IMR-90 (cell line): ENCODE measurements around the gene GNG7. TPM values are rescaled to one million over a fixed set of nuclear protein-coding genes. Genes with fewer than 3 reads are reported as not detected.

Source experiments
- ATAC-seq: fragments of 200-7000 bp; cut with Tn5 transposase; 2 replicates; pipeline ENCODE4 v1.9.1; 2020; ENCODE audit warnings: low read depth, mild to moderate bottlenecking, moderate library complexity
- BruUV-seq: library from RNA; stranded (reverse); fragments of 400-500 nt; replicated peaks from 2 replicates; lab custom pipeline; 2021; lab: Mats Ljungman, UMichigan
- CTCF ChIA-PET: fragments of 300-600 bp; formaldehyde crosslinking; extraction: SDS; loops from one replicate; lab custom pipeline; 2021; ENCODE audit warnings: antibody characterized with exemption; lab: Yijun Ruan, JAX
- POLR2A ChIA-PET: fragments of 300-600 bp; sonication (Branson Sonifier 250); formaldehyde crosslinking; loops from one replicate; lab custom pipeline; 2022; ENCODE audit warnings: antibody characterized with exemption; ENCODE audit not compliant: unreplicated experiment; lab: Charles Lee
- DNase-seq: peaks from one replicate; pipeline ENCODE4 v3.0.0; 2013
- H2AFZ ChIP-seq: replicated peaks from 2 replicates; pipeline ENCODE3; 2013; ENCODE audit warnings: low read length, mild to moderate bottlenecking; ENCODE audit not compliant: poor library complexity
- H2AK5ac ChIP-seq: 2 replicates; pipeline ENCODE4 v1.6.1; 2013; ENCODE audit warnings: low read depth, low read length, inconsistent platforms
- H2AK9ac ChIP-seq: replicated peaks from 2 replicates; pipeline ENCODE3; 2013; ENCODE audit warnings: mild to moderate bottlenecking, low read depth, low read length, moderate library complexity; ENCODE audit not compliant: poor library complexity
- H2BK120ac ChIP-seq: 2 replicates; pipeline ENCODE4 v1.6.1; 2013; ENCODE audit warnings: low read depth, low read length, inconsistent platforms
- H2BK15ac ChIP-seq: 3 replicates; pipeline ENCODE4 v1.6.1; 2013; ENCODE audit warnings: low read depth, low read length, inconsistent platforms
- H2BK20ac ChIP-seq: 2 replicates; pipeline ENCODE4 v1.6.1; 2013; ENCODE audit warnings: low read depth, mild to moderate bottlenecking, inconsistent platforms, low read length, moderate library complexity
- H2BK5ac ChIP-seq: 2 replicates; pipeline ENCODE4 v1.6.1; 2013; ENCODE audit warnings: mild to moderate bottlenecking, low read depth, low read length, inconsistent platforms; ENCODE audit not compliant: poor library complexity, severe bottlenecking
- H3K14ac ChIP-seq: replicated peaks from 2 replicates; pipeline ENCODE4 v1.6.1; 2013; ENCODE audit warnings: low read depth, low read length, inconsistent platforms
- H3K18ac ChIP-seq: 2 replicates; pipeline ENCODE4 v1.6.1; 2013; ENCODE audit warnings: low read depth, low read length, control low read depth
- H3K23ac ChIP-seq: 2 replicates; pipeline ENCODE4 v1.6.1; 2013; ENCODE audit warnings: low read depth, low read length, inconsistent platforms
- H3K27ac ChIP-seq: 2 replicates; pipeline ENCODE4 v1.5.1; 2013; ENCODE audit warnings: mild to moderate bottlenecking, control low read depth, low read length; ENCODE audit not compliant: insufficient read depth
- H3K27me3 ChIP-seq: 2 replicates; pipeline ENCODE4 v1.6.1; 2013; ENCODE audit warnings: low read length; ENCODE audit not compliant: control insufficient read depth, insufficient read depth
- H3K36me3 ChIP-seq: 2 replicates; pipeline ENCODE4 v1.6.1; 2013; ENCODE audit warnings: low read length, mixed read lengths; ENCODE audit not compliant: control insufficient read depth, insufficient read depth
- H3K4ac ChIP-seq: 2 replicates; pipeline ENCODE4 v1.6.1; 2013; ENCODE audit warnings: low read depth, low read length, inconsistent platforms
- H3K4me1 ChIP-seq: 2 replicates; pipeline ENCODE4 v1.6.1; 2013; ENCODE audit warnings: low read length, mixed read lengths; ENCODE audit not compliant: control insufficient read depth, insufficient read depth
- H3K4me2 ChIP-seq: 2 replicates; pipeline ENCODE4 v1.6.1; 2013; ENCODE audit warnings: low read depth, mild to moderate bottlenecking, control low read depth, low read length, moderate library complexity
- H3K4me3 ChIP-seq: 2 replicates; pipeline ENCODE4 v1.5.1; 2013; ENCODE audit warnings: low read depth, mild to moderate bottlenecking, control low read depth, low read length, moderate library complexity; ENCODE audit not compliant: insufficient read depth
- H3K56ac ChIP-seq: 2 replicates; pipeline ENCODE4 v1.6.1; 2013; ENCODE audit warnings: low read length, inconsistent platforms; ENCODE audit not compliant: insufficient read depth; ENCODE audit errors: extremely low read depth
- H3K79me1 ChIP-seq, 2 experiments: 2 replicates each; pipeline ENCODE4 v1.6.1; 2013; ENCODE audit warnings: low read length in 2 of 2, inconsistent platforms in 1 of 2, low read depth in 1 of 2
- H3K9ac ChIP-seq: 2 replicates; pipeline ENCODE4 v1.6.1; 2013; ENCODE audit warnings: low read depth, low read length, control low read depth
- H3K9me1 ChIP-seq: 2 replicates; pipeline ENCODE4 v1.6.1; 2013; ENCODE audit warnings: low read length, inconsistent platforms; ENCODE audit not compliant: insufficient read depth
- H3K9me3 ChIP-seq: 2 replicates; pipeline ENCODE4 v1.6.1; 2013; ENCODE audit warnings: low read length; ENCODE audit not compliant: control insufficient read depth, insufficient read depth
- H4K20me1 ChIP-seq: 2 replicates; pipeline ENCODE4 v1.6.1; 2013; ENCODE audit warnings: low read length, inconsistent platforms; ENCODE audit not compliant: insufficient read depth
- H4K5ac ChIP-seq: 2 replicates; pipeline ENCODE4 v1.6.1; 2013; ENCODE audit warnings: mild to moderate bottlenecking, low read depth, low read length, control low read depth
- H4K8ac ChIP-seq, 2 experiments: 2 replicates each; pipeline ENCODE4 v1.6.1; 2013; ENCODE audit warnings: low read depth in 2 of 2, low read length in 2 of 2, control low read depth in 1 of 2, inconsistent platforms in 1 of 2
- H4K91ac ChIP-seq: 2 replicates; pipeline ENCODE4 v1.6.1; 2013; ENCODE audit warnings: low read depth, low read length, inconsistent platforms; ENCODE audit not compliant: insufficient read depth
- FOS ChIP-seq: fragments of 150-350 bp; IDR thresholded peaks from 2 replicates; pipeline ENCODE4 v1.6.1; 2016; ENCODE audit warnings: low read depth, low read length
- RAD21 ChIP-seq: IDR thresholded peaks from 2 replicates; pipeline ENCODE4 v1.6.1; 2012; ENCODE audit warnings: low read length, improper control_type of control experiment
- SMC3 ChIP-seq: fragments of 150-350 bp; IDR thresholded peaks from 2 replicates; pipeline ENCODE4 v1.6.1; 2016; ENCODE audit warnings: low read depth, mild to moderate bottlenecking, antibody characterized with exemption, low read length, moderate library complexity
- WGBS, 2 experiments: methylation state at CpG; one replicate each; pipeline versions ENCODE4 v1.1.5 to v1.1.7; 2013; ENCODE audit warnings: missing lambda C conversion rate in 2 of 2; ENCODE audit not compliant: insufficient read length in 1 of 2; ENCODE audit errors: extremely low coverage in 2 of 2; 5-methylcytosine and 5-hydroxymethylcytosine counted together
- dilution Hi-C: fragments of 300-500 bp; cut with HindIII; formaldehyde crosslinking; loops from one replicate; pipeline ENCODE4 v1.14.3; 2018; ENCODE audit warnings: low sequenced_read_pairs; ENCODE audit not compliant: unreplicated experiment
- in situ Hi-C: fragments of 300-500 bp; cut with MboI; formaldehyde crosslinking; loops from 3 replicates; pipeline ENCODE4 v1.14.3; 2019; ENCODE audit warnings: low sequenced_read_pairs, inconsistent platforms, mixed read lengths
- intact Hi-C: fragments of 100-400 bp; cut with micrococcal nuclease; formaldehyde crosslinking; loops from 2 replicates; pipeline ENCODE4 v1.10.0; 2022
- polyA plus RNA-seq, 3 experiments: library from polyadenylated mRNA; depleted of rRNA; stranded (reverse); fragments of >200 nt; gene quantifications; 2 replicates each; pipeline ENCODE4 v1.2.3, GENCODE V29; 2012; ENCODE audit warnings: low replicate concordance in 1 of 3
- total RNA-seq: library from RNA; depleted of rRNA; stranded (reverse); fragments of >200 nt; gene quantifications from 2 replicates; pipeline ENCODE4 v1.2.3, GENCODE V29; 2012
- TF ChIP-seq, protein P1 (sequence below): conservative IDR thresholded peaks from 2 replicates; pipeline ENCODE4 v1.5.1; 2012; ENCODE audit warnings: mild to moderate bottlenecking, low read depth, low read length, improper control_type of control experiment
- TF ChIP-seq, protein P2 (sequence below): fragments of 150-350 bp; IDR thresholded peaks from 2 replicates; pipeline ENCODE4 v1.6.1; 2017; ENCODE audit warnings: mild to moderate bottlenecking, antibody characterized with exemption, low read length, low read depth

Gene GNG7
- total and polyA plus RNA-seq, 2 of the 4 experiments (the other 2 are of a cell fraction), result under 0.01 to 0.21 TPM

DNA sequence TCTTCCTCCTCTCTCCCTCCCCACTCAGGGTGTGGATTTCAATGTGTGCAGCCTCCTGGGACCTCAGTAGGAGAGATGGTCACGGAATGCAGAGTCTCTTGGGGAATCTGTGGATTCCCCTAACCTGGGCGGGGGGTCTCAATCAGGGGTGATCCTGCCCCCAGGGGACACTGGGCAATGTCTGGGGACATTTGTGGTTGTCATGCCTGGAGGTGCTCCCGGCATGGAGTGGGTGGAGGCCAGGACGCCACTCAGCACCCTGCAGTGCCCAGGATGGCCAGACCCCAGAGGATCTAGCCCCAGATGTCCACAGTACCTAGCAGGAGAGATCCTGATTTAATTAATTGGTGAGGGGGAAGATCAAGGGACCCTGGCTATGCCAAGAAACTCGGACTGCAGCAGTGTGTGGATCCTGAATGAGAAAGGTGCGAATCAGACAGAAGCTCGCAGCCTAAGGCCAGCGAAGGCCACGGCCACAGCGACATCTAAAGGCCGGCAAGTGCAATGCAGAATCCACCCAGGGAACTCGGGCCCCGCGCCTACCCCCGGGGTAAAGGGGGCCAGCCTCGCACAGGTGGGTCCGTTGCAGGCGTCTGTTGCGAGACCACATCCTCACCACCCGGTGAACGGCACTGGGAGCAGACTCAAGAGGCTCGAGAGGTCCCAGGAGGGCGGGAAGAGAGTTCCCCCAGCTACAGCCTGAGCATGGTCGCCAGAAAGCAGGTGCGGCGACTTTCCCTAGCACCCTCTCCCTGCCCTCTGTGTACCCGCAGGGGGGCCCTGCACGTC, 88.8 kb downstream of the GNG7 start:
- no peak overlapping the region for H2AK5ac ChIP-seq
- H3K4me1 ChIP-seq, result no peaks in the 10 kb centered on the region
- no peak overlapping the region for H3K4me2 ChIP-seq
- H2BK5ac ChIP-seq, result no peak overlapping the region
- no peak overlapping the region for H4K8ac ChIP-seq
- no peak overlapping the region for H2BK20ac ChIP-seq
- 0 out of 2 replicates have a peak, but pooled peaks cover 3% of the 10 kb centered on the region for H3K9me1 ChIP-seq
- ChIA-PET POLR2A (interaction anchor here (1.2 kb wide), 1 partner anchor 137 kb away, joined by 3 read pairs; no protein-coding TSS in a partner anchor), CTCF (interaction anchor here (1.1 to 1.5 kb wide), 4 partner anchors 26 to 70 kb away, joined by 3 to 4 read pairs (median 3); no protein-coding TSS in a partner anchor)
- WGBS, 2 experiments, result 28% methylated on average over 8 of the region's 28 CpGs; no CpG with 5 or more reads in 1 of the 2 experiments
- no peak overlapping the region for H3K14ac ChIP-seq
- intact Hi-C loops (loop anchor here (5.0 kb wide), 2 partner anchors 286 to 376 kb away; partner anchors contain the start of genes LSM7, PLEKHJ1, SF3A2 and SPPL2B), dilution Hi-C loops (no loop called here), in situ Hi-C loops (loop anchor here (5.0 to 10.0 kb wide), 2 partner anchors 141 to 339 kb away; no protein-coding TSS in a partner anchor)
- no peak overlapping the region for H3K9ac ChIP-seq
- H4K5ac ChIP-seq, result no peak overlapping the region
- TF ChIP-seq, protein P1, sequence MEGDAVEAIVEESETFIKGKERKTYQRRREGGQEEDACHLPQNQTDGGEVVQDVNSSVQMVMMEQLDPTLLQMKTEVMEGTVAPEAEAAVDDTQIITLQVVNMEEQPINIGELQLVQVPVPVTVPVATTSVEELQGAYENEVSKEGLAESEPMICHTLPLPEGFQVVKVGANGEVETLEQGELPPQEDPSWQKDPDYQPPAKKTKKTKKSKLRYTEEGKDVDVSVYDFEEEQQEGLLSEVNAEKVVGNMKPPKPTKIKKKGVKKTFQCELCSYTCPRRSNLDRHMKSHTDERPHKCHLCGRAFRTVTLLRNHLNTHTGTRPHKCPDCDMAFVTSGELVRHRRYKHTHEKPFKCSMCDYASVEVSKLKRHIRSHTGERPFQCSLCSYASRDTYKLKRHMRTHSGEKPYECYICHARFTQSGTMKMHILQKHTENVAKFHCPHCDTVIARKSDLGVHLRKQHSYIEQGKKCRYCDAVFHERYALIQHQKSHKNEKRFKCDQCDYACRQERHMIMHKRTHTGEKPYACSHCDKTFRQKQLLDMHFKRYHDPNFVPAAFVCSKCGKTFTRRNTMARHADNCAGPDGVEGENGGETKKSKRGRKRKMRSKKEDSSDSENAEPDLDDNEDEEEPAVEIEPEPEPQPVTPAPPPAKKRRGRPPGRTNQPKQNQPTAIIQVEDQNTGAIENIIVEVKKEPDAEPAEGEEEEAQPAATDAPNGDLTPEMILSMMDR, result peak; percentile 81
- TF ChIP-seq SMC3 (peak; percentile 63), RAD21 (peak; percentile 79), FOS (no peak)
- TF ChIP-seq, protein P2, sequence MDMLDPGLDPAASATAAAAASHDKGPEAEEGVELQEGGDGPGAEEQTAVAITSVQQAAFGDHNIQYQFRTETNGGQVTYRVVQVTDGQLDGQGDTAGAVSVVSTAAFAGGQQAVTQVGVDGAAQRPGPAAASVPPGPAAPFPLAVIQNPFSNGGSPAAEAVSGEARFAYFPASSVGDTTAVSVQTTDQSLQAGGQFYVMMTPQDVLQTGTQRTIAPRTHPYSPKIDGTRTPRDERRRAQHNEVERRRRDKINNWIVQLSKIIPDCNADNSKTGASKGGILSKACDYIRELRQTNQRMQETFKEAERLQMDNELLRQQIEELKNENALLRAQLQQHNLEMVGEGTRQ, result no peak
- H3K27ac ChIP-seq, result no peak overlapping the region
- H3K9me3 ChIP-seq, result peaks cover 3% of the 10 kb centered on the region; the same call in 1 of the 2 replicates
- no TSS peak for BruUV-seq
- no peaks in the 10 kb centered on the region; the same call in none of the 2 replicates for H3K27me3 ChIP-seq
- no peaks in the 10 kb centered on the region for H3K79me1 ChIP-seq
- no peak overlapping the region for H2BK15ac ChIP-seq
- peak overlapping the region; percentile 12 for H2AFZ ChIP-seq
- no peak overlapping the region for H2BK120ac ChIP-seq
- no peak overlapping the region for H3K4ac ChIP-seq
- no peak overlapping the region for H4K91ac ChIP-seq
- DNase-seq (peak; percentile 12), ATAC-seq (peak; percentile 68)
- H3K4me3 ChIP-seq, result no peak overlapping the region
- no peak overlapping the region for H3K18ac ChIP-seq
- no peak overlapping the region for H3K23ac ChIP-seq
- no peaks in the 10 kb centered on the region for H4K20me1 ChIP-seq
- H3K56ac ChIP-seq, result no peak overlapping the region
- no peaks in the 10 kb centered on the region for H3K36me3 ChIP-seq
- no peak overlapping the region for H2AK9ac ChIP-seq
